Measurements from ENCODE around the gene TSPAN33. TPM values are rescaled to one million over a fixed set of nuclear protein-coding genes. Genes with fewer than 3 reads are reported as not detected.
A peak's percentile ranks its signal among the peaks of the same experiment; 100 is the strongest.

TSPAN33 gene
- total and polyA plus RNA-seq, 2 of the 13 experiments (the other 11 are each of a cell fraction or from before 2014, with no cell fraction given) = 15.3 to 16.5 TPM

DNA sequence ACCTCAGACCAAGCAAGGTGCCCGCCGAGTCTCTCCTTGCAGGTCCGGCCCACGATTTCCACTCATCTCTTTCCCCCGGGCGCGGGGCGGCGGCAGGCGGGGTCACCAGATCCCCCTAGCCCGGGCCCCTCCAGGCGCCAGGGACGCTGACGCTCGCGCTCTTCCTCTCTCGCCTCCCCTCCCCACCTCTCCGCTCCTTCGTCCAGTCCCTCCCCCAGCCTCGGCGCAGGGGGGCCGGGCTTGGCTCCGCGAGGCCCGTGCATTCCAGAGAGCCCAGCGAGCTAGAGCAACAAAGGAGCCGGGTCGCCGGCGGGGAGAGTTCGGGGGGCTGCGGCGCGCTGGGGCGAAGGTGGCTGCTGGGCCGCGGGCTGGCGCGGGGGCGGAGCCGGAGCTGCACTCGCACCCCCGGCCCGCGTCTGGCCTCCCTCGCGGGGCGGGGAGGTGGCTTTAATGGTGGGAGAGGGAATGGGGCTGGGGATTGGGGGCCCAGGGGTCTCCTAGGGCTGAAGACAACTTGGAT, 43.9 kb downstream of the TSPAN33 start, which contains the start of gene SMO (continued):
- TF ChIP-seq, protein P1, sequence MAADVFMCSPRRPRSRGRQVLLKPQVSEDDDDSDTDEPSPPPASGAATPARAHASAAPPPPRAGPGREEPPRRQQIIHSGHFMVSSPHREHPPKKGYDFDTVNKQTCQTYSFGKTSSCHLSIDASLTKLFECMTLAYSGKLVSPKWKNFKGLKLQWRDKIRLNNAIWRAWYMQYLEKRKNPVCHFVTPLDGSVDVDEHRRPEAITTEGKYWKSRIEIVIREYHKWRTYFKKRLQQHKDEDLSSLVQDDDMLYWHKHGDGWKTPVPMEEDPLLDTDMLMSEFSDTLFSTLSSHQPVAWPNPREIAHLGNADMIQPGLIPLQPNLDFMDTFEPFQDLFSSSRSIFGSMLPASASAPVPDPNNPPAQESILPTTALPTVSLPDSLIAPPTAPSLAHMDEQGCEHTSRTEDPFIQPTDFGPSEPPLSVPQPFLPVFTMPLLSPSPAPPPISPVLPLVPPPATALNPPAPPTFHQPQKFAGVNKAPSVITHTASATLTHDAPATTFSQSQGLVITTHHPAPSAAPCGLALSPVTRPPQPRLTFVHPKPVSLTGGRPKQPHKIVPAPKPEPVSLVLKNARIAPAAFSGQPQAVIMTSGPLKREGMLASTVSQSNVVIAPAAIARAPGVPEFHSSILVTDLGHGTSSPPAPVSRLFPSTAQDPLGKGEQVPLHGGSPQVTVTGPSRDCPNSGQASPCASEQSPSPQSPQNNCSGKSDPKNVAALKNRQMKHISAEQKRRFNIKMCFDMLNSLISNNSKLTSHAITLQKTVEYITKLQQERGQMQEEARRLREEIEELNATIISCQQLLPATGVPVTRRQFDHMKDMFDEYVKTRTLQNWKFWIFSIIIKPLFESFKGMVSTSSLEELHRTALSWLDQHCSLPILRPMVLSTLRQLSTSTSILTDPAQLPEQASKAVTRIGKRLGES (CRISPR knock-in tag; IDR thresholded peaks at IDR 0.05; ENCODE audit: borderline replicate concordance) = no peak
- TF ChIP-seq NR2F1 (CRISPR knock-in tag; IDR thresholded peaks at IDR 0.05) (no peak), HOXD1 (CRISPR knock-in tag; IDR thresholded peaks at IDR 0.05) (no peak), SMAD1 (CRISPR knock-in tag; IDR thresholded peaks at IDR 0.05; ENCODE audit: borderline replicate concordance, low read depth) (no peak), ZNF296 (CRISPR knock-in tag; conservative IDR thresholded peaks at IDR 0.05) (no peak), NFKB2 (CRISPR knock-in tag; IDR thresholded peaks at IDR 0.05; ENCODE audit: borderline replicate concordance) (0 out of 2 replicates have a peak, but pooled peaks have one; percentile 32), ZNF12 (CRISPR knock-in tag; IDR thresholded peaks at IDR 0.05) (no peak; the same call in 1 of the 2 replicates), CREB1 (IDR thresholded peaks at IDR 0.05) (no peak), CREB1 (CRISPR knock-in tag; IDR thresholded peaks at IDR 0.05) (no peak), ZNF230 (CRISPR knock-in tag; IDR thresholded peaks at IDR 0.05) (no peak), MED8 (CRISPR knock-in tag; IDR thresholded peaks at IDR 0.05; ENCODE audit: insufficient replicate concordance) (no peak), RFXANK (CRISPR knock-in tag; IDR thresholded peaks at IDR 0.05) (no peak), AGO1 (IDR thresholded peaks at IDR 0.05; ENCODE audit: low read depth, low read length, poor library complexity, severe bottlenecking) (peak; percentile 16)
- TF ChIP-seq, protein P2, sequence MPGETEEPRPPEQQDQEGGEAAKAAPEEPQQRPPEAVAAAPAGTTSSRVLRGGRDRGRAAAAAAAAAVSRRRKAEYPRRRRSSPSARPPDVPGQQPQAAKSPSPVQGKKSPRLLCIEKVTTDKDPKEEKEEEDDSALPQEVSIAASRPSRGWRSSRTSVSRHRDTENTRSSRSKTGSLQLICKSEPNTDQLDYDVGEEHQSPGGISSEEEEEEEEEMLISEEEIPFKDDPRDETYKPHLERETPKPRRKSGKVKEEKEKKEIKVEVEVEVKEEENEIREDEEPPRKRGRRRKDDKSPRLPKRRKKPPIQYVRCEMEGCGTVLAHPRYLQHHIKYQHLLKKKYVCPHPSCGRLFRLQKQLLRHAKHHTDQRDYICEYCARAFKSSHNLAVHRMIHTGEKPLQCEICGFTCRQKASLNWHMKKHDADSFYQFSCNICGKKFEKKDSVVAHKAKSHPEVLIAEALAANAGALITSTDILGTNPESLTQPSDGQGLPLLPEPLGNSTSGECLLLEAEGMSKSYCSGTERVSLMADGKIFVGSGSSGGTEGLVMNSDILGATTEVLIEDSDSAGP (CRISPR knock-in tag; IDR thresholded peaks at IDR 0.05; ENCODE audit: borderline replicate concordance) = peak; percentile 44; the same call in 1 of the 2 replicates
- TF ChIP-seq, protein P3, sequence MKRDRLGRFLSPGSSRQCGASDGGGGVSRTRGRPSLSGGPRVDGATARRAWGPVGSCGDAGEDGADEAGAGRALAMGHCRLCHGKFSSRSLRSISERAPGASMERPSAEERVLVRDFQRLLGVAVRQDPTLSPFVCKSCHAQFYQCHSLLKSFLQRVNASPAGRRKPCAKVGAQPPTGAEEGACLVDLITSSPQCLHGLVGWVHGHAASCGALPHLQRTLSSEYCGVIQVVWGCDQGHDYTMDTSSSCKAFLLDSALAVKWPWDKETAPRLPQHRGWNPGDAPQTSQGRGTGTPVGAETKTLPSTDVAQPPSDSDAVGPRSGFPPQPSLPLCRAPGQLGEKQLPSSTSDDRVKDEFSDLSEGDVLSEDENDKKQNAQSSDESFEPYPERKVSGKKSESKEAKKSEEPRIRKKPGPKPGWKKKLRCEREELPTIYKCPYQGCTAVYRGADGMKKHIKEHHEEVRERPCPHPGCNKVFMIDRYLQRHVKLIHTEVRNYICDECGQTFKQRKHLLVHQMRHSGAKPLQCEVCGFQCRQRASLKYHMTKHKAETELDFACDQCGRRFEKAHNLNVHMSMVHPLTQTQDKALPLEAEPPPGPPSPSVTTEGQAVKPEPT (CRISPR knock-in tag; IDR thresholded peaks at IDR 0.05; ENCODE audit: low read depth) = no peak
- TF ChIP-seq, protein P4, sequence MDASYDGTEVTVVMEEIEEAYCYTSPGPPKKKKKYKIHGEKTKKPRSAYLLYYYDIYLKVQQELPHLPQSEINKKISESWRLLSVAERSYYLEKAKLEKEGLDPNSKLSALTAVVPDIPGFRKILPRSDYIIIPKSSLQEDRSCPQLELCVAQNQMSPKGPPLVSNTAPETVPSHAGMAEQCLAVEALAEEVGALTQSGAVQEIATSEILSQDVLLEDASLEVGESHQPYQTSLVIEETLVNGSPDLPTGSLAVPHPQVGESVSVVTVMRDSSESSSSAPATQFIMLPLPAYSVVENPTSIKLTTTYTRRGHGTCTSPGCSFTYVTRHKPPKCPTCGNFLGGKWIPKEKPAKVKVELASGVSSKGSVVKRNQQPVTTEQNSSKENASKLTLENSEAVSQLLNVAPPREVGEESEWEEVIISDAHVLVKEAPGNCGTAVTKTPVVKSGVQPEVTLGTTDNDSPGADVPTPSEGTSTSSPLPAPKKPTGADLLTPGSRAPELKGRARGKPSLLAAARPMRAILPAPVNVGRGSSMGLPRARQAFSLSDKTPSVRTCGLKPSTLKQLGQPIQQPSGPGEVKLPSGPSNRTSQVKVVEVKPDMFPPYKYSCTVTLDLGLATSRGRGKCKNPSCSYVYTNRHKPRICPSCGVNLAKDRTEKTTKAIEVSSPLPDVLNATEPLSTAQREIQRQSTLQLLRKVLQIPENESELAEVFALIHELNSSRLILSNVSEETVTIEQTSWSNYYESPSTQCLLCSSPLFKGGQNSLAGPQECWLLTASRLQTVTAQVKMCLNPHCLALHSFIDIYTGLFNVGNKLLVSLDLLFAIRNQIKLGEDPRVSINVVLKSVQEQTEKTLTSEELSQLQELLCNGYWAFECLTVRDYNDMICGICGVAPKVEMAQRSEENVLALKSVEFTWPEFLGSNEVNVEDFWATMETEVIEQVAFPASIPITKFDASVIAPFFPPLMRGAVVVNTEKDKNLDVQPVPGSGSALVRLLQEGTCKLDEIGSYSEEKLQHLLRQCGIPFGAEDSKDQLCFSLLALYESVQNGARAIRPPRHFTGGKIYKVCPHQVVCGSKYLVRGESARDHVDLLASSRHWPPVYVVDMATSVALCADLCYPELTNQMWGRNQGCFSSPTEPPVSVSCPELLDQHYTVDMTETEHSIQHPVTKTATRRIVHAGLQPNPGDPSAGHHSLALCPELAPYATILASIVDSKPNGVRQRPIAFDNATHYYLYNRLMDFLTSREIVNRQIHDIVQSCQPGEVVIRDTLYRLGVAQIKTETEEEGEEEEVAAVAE (CRISPR knock-in tag; IDR thresholded peaks at IDR 0.05; ENCODE audit: borderline replicate concordance) = 0 out of 2 replicates have a peak, but pooled peaks have one; percentile 38
- TF ChIP-seq, protein P5, sequence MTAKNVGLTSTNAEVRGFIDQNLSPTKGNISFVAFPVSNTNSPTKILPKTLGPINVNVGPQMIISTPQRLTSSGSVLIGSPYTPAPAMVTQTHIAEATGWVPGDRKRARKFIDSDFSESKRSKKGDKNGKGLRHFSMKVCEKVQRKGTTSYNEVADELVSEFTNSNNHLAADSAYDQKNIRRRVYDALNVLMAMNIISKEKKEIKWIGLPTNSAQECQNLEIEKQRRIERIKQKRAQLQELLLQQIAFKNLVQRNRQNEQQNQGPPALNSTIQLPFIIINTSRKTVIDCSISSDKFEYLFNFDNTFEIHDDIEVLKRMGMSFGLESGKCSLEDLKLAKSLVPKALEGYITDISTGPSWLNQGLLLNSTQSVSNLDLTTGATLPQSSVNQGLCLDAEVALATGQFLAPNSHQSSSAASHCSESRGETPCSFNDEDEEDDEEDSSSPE (CRISPR knock-in tag; IDR thresholded peaks at IDR 0.05) = peak; percentile 57; the same call in 1 of the 2 replicates

Measured in HepG2 (cell line).